ENCODE data around the gene IQSEC3. TPM values are rescaled to one million over a fixed set of nuclear protein-coding genes. Genes with fewer than 3 reads are reported as not detected.
A peak's percentile ranks its signal among the peaks of the same experiment; 100 is the strongest.

The IQSEC3 gene
- total RNA-seq, 2 donors from 2014 or later: 0.16 TPM; not detected in 1

DNA sequence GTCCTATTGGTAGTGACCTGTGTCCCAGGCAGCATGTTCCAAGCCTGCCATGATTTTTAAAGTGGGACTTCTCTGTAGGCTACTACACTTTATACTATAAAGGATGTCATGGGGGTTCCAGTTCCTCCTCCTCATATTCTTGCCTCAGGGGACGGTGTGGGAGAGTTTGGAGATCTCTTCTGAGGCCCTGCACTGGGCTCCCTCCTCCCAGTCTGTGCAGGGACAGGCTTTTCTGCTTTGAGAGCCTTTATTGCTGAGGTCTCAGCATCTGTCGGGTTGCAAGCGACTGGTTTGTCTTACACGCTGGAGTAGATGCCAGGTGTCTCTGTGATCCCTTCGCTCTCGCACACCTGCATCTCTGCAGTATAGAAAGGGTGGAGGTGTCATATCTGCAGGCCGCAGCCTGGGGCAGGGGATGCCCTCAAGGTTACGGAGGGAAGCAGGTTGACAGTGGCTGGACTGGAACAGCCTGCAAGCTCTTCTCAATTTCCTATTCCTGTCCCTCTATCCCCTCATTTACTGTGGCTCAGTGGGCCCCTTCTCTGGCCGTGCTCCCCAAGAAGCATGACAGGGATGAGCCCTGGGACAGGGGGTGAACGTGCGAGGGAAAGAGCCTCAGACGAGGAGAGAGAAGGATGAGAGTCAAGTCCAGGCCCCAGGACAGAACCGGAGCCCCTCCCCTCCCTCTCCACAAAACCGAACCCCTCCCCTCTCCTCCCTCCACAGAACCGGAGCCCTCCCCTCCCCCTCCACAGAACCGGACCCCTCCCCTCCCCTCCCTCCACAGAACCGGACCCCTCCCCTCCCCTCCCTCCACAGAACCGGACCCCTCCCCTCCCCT lies 96.1 kb downstream of the IQSEC3 start:
- no peaks in the 10 kb centered on the region for H3K9me3 ChIP-seq
- H3K27me3 ChIP-seq: no peaks in the 10 kb centered on the region
- no peaks in the 10 kb centered on the region for H3K4me1 ChIP-seq
- DNase-seq: no peak
- TF ChIP-seq CTCF (IDR thresholded peaks at IDR 0.05): no peak
- no peaks in the 10 kb centered on the region for H3K36me3 ChIP-seq
- H3K9ac ChIP-seq (ENCODE audit: low read depth in 2 of 2, low read length in 2 of 2): no peak overlapping the region
- intact Hi-C loops (cut with DNase I): no loop called here
- H3K27ac ChIP-seq: no peak overlapping the region
- H3K4me3 ChIP-seq: no peak overlapping the region

DNA sequence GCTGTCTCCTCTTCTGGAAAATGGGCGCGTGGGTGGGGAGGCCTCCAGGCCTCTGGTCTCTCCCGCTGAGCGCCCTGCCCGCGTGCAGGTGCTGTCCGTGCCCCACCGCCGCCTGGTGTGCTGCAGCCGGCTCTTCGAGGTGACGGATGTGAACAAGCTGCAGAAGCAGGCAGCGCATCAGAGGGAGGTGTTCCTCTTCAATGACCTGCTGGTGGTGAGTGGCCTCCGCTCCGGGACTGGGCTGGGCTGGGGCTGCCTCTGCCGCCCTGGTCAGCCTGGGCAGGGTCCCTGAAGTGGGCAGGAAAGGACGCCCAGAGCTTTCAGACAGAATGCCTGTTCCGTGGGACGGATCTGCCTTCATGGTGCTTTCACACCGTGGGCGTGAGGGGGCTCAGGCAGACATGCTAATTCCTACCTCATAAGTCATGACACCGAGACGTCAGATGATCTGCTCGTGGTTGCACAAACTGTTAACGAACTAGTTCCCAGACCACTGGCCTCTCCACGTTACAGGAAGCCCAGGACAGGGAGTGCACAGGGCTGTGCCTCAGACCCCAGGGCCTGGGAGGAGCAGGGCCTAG lies 96.9 kb downstream of the IQSEC3 start:
- intact Hi-C loops (cut with DNase I): no loop called here

DNA sequence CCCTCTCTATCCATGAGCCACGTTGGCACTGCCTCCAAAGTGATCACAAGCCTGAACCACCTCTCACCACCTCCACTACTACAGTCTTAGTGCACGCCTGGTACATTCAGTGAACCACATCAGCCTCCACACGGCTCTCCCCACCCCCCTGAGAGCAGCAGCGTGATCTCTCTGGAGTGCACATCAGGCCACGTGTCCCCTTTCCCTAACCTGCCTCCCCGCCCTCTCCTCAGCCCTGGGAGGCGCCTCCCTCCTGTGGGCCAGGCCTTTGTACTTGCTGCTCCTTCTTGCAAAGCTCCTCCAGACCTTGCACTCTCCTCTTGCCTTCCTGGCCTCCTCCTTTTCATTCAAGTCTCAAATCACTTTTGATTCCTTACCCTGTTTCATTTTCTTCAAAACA lies 97.6 kb downstream of the IQSEC3 start:
- no peak for TF ChIP-seq CTCF (IDR thresholded peaks at IDR 0.05)
- H3K36me3 ChIP-seq: no peaks in the 10 kb centered on the region
- intact Hi-C loops (cut with DNase I): no loop called here
- DNase-seq: peak; percentile 43
- no peaks in the 10 kb centered on the region for H3K4me1 ChIP-seq
- no peak overlapping the region for H3K27ac ChIP-seq
- H3K9ac ChIP-seq (ENCODE audit: low read depth in 2 of 2, low read length in 2 of 2): no peak overlapping the region
- H3K4me3 ChIP-seq: no peak overlapping the region
- H3K27me3 ChIP-seq: no peaks in the 10 kb centered on the region
- no peaks in the 10 kb centered on the region for H3K9me3 ChIP-seq

More for the DNA sequence above, 96.9 kb downstream of the IQSEC3 start:
- DNase-seq: no peak
- H3K9me3 ChIP-seq: no peaks in the 10 kb centered on the region
- H3K4me3 ChIP-seq: no peak overlapping the region
- H3K9ac ChIP-seq (ENCODE audit: low read depth in 2 of 2, low read length in 2 of 2): no peak overlapping the region
- no peaks in the 10 kb centered on the region for H3K4me1 ChIP-seq
- H3K36me3 ChIP-seq: no peaks in the 10 kb centered on the region
- no peaks in the 10 kb centered on the region for H3K27me3 ChIP-seq
- H3K27ac ChIP-seq: no peak overlapping the region
- TF ChIP-seq CTCF (IDR thresholded peaks at IDR 0.05): no peak

DNA sequence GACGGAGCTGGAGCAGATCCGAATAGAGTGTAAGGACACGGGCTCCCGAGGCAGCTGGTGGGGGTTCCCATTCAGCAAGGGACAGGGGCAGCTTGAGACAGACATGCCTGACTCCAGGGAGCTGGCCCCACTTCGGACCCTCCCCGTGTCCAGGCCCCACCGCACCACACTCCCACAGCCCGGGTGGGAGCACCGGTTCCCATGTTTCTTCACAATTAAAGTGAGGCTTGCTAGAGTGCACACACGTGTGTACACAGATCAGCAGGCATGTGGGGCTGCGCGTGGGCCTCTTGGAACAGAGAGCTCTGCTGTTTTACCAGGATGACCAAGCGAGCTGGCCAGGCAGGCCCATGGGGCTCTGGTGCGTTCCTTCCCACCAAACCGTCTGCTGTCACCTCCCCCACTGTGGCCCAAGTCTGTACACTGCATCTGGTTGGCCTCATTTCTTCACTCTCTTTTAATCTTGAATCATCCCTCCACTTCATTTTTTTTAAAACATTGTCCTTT lies 99.3 kb downstream of the IQSEC3 start:
- no peaks in the 10 kb centered on the region for H3K9me3 ChIP-seq
- H3K4me3 ChIP-seq: no peak overlapping the region
- no peaks in the 10 kb centered on the region for H3K4me1 ChIP-seq
- H3K27me3 ChIP-seq: no peaks in the 10 kb centered on the region
- DNase-seq: no peak
- intact Hi-C loops (cut with DNase I): no loop called here
- H3K27ac ChIP-seq: no peak overlapping the region
- no peak for TF ChIP-seq CTCF (IDR thresholded peaks at IDR 0.05)
- H3K36me3 ChIP-seq: no peaks in the 10 kb centered on the region
- no peak overlapping the region for H3K9ac ChIP-seq (ENCODE audit: low read depth in 2 of 2, low read length in 2 of 2)

DNA sequence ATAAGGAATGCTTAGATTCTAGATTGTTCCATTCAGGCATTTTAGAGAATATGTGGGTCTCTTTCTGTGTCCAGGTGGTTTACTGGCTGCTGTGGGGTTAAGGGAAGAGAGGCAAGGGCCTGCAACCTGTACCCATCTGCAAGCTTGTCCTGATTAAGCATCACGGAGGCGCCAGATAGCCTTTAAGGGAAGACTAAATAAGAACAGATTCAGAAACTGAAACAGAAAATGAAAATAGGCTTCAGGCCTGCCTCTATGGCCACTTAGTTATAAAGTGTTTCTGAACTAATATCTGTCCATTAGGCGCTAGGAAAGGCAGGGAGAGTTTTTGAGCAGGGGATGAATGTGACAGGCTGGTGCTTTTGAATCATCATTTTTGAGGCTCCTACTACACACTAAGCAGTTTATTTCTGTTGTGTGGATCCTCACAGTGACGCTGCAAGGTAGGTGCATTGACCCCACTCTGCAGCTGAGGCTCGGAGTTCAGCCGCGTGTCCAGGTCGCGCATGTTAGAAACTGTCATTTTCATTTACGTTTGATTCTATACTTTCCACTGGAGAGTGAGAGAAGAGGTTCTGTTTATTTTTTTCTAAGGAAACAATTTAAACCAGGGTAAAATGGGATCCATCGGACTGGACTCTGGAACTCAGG lies 100.0 kb downstream of the IQSEC3 start:
- no peak overlapping the region for H3K27ac ChIP-seq
- intact Hi-C loops (cut with DNase I): no loop called here
- DNase-seq: no peak
- no peaks in the 10 kb centered on the region for H3K36me3 ChIP-seq
- no peaks in the 10 kb centered on the region for H3K27me3 ChIP-seq
- H3K4me3 ChIP-seq: no peak overlapping the region
- no peak overlapping the region for H3K9ac ChIP-seq (ENCODE audit: low read depth in 2 of 2, low read length in 2 of 2)
- no peaks in the 10 kb centered on the region for H3K4me1 ChIP-seq
- H3K9me3 ChIP-seq: no peaks in the 10 kb centered on the region
- no peak for TF ChIP-seq CTCF (IDR thresholded peaks at IDR 0.05)

Measured in colonic mucosa (tissue), 4 donors.